Measurements from ENCODE around the gene ZBTB48.

Gene ZBTB48

DNA sequence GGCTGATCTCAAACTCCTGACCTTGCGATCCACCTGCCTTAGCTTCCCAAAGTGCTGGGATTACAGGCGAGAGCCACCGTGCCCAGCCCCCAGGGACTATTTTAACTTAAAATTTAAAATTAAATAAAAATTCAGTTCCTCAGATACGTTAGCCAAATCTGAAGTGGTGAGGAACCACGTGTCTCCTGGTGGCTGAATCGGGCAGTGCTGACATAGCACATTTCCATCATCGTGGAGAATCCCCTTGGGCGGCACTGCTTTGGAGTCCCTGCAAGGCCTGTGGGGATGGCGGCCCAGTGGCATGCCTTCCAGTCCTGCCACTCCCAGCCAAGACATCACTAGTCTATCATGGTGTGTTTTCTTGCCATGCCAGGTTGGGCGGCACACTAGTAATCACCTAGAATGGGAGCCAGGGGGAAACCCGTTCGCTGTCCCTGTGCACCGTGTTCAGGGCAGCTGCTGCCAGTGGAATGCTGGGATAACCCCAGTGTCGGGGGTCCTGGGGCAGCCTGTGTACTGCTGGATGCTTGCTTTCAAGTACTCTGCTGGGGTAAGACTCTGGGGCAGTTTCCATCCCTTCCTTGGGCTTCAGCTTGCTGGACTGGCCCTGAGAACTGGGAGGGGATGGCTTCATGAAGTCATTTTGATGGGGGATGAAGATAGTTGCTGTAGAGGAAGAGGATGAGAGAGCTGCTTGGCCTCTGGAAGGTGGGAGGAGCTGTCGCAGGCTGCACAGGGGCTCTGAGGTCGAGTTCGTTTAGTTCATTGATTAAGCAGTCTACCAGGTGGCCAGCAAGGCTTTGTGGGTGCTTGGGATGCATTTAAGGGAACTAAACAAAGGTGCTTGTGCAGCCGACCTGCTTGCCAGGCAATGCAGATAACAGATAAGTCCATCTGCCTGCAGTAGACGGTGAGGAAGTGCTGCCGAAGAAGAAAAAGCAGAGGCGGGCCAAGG, 4.6 kb downstream of the ZBTB48 start:
- H3K27ac ChIP-seq (ENCODE audit: low read depth in 2 of 2, low read length in 2 of 2) = no peak overlapping the region
- peaks cover 25 to 38% of the 10 kb centered on the region in 2 donors for H3K4me1 ChIP-seq (ENCODE audit: control insufficient read depth in 2 of 2, insufficient read depth in 2 of 2, low read length in 2 of 2)
- no peak overlapping the region for H3K4me3 ChIP-seq (ENCODE audit: low read length in 2 of 2)
- no peaks in the 10 kb centered on the region for H3K9me3 ChIP-seq (ENCODE audit: control insufficient read depth in 2 of 2, low read length in 2 of 2)
- H3K36me3 ChIP-seq (ENCODE audit: control insufficient read depth in 2 of 2, insufficient read depth in 2 of 2, low read length in 2 of 2) = peaks cover 12 to 26% of the 10 kb centered on the region in 2 donors
- no peak overlapping the region for H3K9ac ChIP-seq (ENCODE audit: low read depth in 1 of 2, low read length in 2 of 2)
- H3K27me3 ChIP-seq (ENCODE audit: control insufficient read depth in 2 of 2, insufficient read depth in 2 of 2, low read length in 2 of 2) = no peaks in the 10 kb centered on the region

DNA sequence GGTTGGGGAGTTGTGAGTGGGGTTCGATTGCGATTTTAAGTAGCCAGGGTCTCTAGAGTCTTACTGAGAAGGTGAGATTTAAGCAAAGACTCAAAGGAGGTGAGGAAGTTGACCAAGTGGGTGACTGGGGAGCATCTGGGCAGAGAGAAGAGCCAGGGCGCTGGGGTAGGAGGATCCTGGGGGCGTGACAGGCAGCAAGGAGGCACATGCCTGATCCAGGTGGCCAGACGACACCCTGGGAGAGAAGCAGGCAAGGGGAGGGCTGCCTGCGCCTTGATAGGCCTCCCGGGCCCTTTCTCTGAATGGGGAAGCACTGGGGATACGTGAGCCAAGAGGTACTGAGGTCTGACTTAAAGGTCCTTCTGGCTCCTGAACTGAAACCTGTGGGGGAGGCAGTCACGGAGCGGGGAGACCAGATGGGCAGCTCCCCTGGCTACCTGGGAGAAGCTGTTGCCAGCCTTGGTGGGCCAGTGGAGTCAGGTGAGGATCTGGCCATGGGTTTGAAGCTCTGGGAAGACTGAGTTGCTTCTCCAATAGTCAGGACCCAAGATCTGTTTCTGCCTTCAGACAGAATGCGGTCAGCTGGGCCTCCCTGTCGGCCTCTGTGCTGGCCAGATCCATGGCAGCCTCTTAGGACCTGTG, 5.4 kb downstream of the ZBTB48 start:
- Histone ChIP-seq H3K36me3 (ENCODE audit: control insufficient read depth in 2 of 2, insufficient read depth in 2 of 2, low read length in 2 of 2) (peaks cover 13 to 33% of the 10 kb centered on the region in 2 donors), H3K9me3 (ENCODE audit: control insufficient read depth in 2 of 2, low read length in 2 of 2) (no peaks in the 10 kb centered on the region), H3K4me1 (ENCODE audit: control insufficient read depth in 2 of 2, insufficient read depth in 2 of 2, low read length in 2 of 2) (peaks cover 24 to 36% of the 10 kb centered on the region in 2 donors), H3K27me3 (ENCODE audit: control insufficient read depth in 2 of 2, insufficient read depth in 2 of 2, low read length in 2 of 2) (no peaks in the 10 kb centered on the region), H3K9ac (ENCODE audit: low read depth in 1 of 2, low read length in 2 of 2) (no peak overlapping the region), H3K4me3 (ENCODE audit: low read length in 2 of 2) (no peak overlapping the region), H3K27ac (ENCODE audit: low read depth in 2 of 2, low read length in 2 of 2) (no peak overlapping the region)

DNA sequence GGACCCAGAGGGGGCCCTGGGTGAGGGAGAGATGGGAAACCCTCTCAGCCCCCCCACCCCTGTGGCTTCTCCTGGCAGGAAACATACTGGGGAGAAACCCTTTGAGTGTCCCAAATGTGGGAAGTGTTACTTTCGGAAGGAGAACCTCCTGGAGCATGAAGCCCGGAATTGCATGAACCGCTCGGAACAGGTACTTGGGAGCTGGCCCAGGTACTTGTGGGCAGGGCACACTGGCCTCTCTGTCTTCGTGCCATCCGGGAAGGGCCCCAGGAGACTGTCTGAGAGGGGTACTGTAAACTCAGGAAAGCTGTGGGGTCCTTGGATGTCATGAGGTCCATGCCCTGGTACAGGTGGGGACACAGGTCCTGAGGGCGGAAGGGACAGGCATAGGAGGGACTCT, 6.0 kb downstream of the ZBTB48 start:
- H3K4me3 ChIP-seq (ENCODE audit: low read length in 2 of 2) = no peak overlapping the region
- H3K36me3 ChIP-seq (ENCODE audit: control insufficient read depth in 2 of 2, insufficient read depth in 2 of 2, low read length in 2 of 2) = peaks cover 13 to 37% of the 10 kb centered on the region in 2 donors
- H3K9ac ChIP-seq (ENCODE audit: low read depth in 1 of 2, low read length in 2 of 2) = no peak overlapping the region
- no peaks in the 10 kb centered on the region for H3K27me3 ChIP-seq (ENCODE audit: control insufficient read depth in 2 of 2, insufficient read depth in 2 of 2, low read length in 2 of 2)
- H3K4me1 ChIP-seq (ENCODE audit: control insufficient read depth in 2 of 2, insufficient read depth in 2 of 2, low read length in 2 of 2) = peaks cover 20 to 30% of the 10 kb centered on the region in 2 donors
- no peak overlapping the region for H3K27ac ChIP-seq (ENCODE audit: low read depth in 2 of 2, low read length in 2 of 2)
- no peaks in the 10 kb centered on the region for H3K9me3 ChIP-seq (ENCODE audit: control insufficient read depth in 2 of 2, low read length in 2 of 2)

DNA sequence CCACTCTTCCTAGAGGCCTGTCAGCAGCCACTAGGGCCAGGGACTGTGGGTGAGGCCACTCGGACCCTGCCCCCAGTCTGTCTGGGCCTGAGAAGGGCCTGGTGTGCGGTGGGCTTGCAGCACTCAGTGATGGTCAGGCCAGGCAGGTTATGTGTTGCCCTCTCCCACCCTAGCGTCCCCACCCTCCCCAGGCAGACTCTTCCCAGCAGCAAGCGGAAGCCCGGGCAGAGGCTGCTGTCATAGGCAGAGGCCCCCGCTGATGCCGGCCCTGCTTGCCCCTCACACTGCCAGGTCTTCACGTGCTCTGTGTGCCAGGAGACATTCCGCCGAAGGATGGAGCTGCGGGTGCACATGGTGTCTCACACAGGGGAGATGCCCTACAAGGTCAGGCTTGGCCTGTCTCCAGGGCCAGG, 6.6 kb downstream of the ZBTB48 start:
- no peak overlapping the region for H3K27ac ChIP-seq (ENCODE audit: low read depth in 2 of 2, low read length in 2 of 2)
- H3K36me3 ChIP-seq (ENCODE audit: control insufficient read depth in 2 of 2, insufficient read depth in 2 of 2, low read length in 2 of 2) = peaks cover 13 to 37% of the 10 kb centered on the region in 2 donors
- H3K9me3 ChIP-seq (ENCODE audit: control insufficient read depth in 2 of 2, low read length in 2 of 2) = no peaks in the 10 kb centered on the region
- no peaks in the 10 kb centered on the region for H3K27me3 ChIP-seq (ENCODE audit: control insufficient read depth in 2 of 2, insufficient read depth in 2 of 2, low read length in 2 of 2)
- H3K4me1 ChIP-seq (ENCODE audit: control insufficient read depth in 2 of 2, insufficient read depth in 2 of 2, low read length in 2 of 2) = peaks cover 15 to 25% of the 10 kb centered on the region in 2 donors
- no peak overlapping the region for H3K9ac ChIP-seq (ENCODE audit: low read depth in 1 of 2, low read length in 2 of 2)
- no peak overlapping the region for H3K4me3 ChIP-seq (ENCODE audit: low read length in 2 of 2)

DNA sequence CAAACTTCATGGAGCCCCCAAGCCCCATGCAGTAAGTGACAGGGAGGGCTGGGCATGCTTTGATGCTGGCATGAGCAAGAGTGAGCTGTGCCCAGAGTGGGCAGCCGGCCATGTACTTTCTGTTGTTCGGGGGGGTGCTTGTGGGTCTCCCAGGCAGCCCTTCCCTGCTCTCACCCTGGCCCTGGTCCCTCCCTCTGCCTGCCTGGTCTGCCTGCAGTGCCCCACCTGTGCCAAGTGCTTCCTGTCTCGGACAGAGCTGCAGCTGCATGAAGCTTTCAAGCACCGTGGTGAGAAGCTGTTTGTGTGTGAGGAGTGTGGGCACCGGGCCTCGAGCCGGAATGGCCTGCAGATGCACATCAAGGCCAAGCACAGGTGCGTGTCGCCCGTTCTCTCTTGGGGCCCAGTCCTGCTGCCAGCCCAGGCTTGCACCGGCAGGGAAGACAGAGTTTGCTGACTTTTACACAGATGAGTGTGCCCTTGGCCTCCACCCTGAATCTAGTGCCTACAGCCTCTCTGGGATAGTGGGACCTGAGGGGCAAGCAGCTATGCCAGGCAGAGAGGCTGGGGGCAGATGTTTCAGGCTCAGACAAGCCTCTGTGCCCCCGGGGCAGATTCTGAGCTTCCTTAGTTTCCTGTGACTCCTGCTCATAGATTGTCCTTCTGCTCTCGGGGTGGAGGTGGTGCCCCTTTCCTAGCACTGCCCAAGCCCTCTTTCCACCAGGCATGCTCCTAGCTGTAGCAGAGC, 7.6 kb downstream of the ZBTB48 start:
- Histone ChIP-seq H3K36me3 (ENCODE audit: control insufficient read depth in 2 of 2, insufficient read depth in 2 of 2, low read length in 2 of 2) (peaks cover 20 to 44% of the 10 kb centered on the region in 2 donors), H3K4me3 (ENCODE audit: low read length in 2 of 2) (no peak overlapping the region), H3K27ac (ENCODE audit: low read depth in 2 of 2, low read length in 2 of 2) (no peak overlapping the region), H3K27me3 (ENCODE audit: control insufficient read depth in 2 of 2, insufficient read depth in 2 of 2, low read length in 2 of 2) (no peaks in the 10 kb centered on the region), H3K4me1 (ENCODE audit: control insufficient read depth in 2 of 2, insufficient read depth in 2 of 2, low read length in 2 of 2) (peaks cover 5 to 15% of the 10 kb centered on the region in 2 donors), H3K9ac (ENCODE audit: low read depth in 1 of 2, low read length in 2 of 2) (peak overlapping the region in 1 of 2 donors; percentile 15), H3K9me3 (ENCODE audit: control insufficient read depth in 2 of 2, low read length in 2 of 2) (no peaks in the 10 kb centered on the region)

DNA sequence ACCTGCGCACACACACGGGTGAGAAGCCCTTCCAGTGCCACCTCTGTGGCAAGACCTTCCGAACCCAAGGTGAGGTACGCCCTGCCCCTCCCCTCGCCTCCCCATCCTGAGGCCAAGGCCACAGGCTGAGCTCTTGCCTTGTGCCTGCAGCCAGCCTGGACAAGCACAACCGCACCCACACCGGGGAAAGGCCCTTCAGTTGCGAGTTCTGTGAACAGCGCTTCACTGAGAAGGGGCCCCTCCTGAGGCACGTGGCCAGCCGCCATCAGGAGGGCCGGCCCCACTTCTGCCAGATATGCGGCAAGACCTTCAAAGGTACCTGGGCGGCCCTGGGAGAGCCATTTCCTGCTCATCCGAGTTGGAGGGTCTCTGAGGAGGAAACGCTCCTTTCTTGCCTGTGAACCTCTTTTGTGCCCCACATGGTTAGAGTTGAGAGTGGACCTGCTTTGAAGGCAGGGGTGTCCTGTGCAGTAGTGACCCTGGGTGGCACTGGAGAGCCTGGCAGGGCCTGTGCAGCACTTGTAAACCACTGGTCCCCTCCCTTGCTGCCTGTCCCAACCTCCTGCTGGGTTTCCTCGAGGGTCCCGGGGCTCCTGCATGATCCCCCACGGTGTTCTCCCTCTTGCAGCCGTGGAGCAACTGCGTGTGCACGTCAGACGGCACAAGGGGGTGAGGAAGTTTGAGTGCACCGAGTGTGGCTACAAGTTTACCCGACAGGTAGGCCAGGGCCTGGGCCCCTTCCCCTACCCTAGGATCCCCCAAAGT, 8.5 kb downstream of the ZBTB48 start:
- no peaks in the 10 kb centered on the region for H3K9me3 ChIP-seq (ENCODE audit: control insufficient read depth in 2 of 2, low read length in 2 of 2)
- peaks cover 0 to 10% of the 10 kb centered on the region in 2 donors for H3K4me1 ChIP-seq (ENCODE audit: control insufficient read depth in 2 of 2, insufficient read depth in 2 of 2, low read length in 2 of 2)
- H3K27me3 ChIP-seq (ENCODE audit: control insufficient read depth in 2 of 2, insufficient read depth in 2 of 2, low read length in 2 of 2) = no peaks in the 10 kb centered on the region
- H3K4me3 ChIP-seq (ENCODE audit: low read length in 2 of 2) = no peak overlapping the region
- no peak overlapping the region for H3K27ac ChIP-seq (ENCODE audit: low read depth in 2 of 2, low read length in 2 of 2)
- no peak overlapping the region for H3K9ac ChIP-seq (ENCODE audit: low read depth in 1 of 2, low read length in 2 of 2)
- H3K36me3 ChIP-seq (ENCODE audit: control insufficient read depth in 2 of 2, insufficient read depth in 2 of 2, low read length in 2 of 2) = peaks cover 28 to 52% of the 10 kb centered on the region in 2 donors

DNA sequence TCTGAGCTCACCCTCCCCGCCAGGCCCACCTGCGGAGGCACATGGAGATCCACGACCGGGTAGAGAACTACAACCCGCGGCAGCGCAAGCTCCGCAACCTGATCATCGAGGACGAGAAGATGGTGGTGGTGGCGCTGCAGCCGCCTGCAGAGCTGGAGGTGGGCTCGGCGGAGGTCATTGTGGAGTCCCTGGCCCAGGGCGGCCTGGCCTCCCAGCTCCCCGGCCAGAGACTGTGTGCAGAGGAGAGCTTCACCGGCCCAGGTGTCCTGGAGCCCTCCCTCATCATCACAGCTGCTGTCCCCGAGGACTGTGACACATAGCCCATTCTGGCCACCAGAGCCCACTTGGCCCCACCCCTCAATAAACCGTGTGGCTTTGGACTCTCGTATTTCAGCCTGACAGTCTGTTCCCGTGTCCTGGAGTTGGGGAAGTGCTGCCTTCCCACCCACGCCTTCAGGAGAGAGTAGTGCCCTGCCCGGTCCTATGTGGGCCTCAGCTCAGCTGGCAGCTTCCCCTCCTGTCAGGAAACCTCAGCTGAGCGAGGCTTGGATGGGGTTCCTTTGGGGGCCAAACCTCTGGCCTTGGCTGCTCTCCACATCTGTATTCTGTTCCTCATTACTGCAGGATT, 9.2 kb downstream of the ZBTB48 start:
- H3K27ac ChIP-seq (ENCODE audit: low read depth in 2 of 2, low read length in 2 of 2) = no peak overlapping the region
- no peaks in the 10 kb centered on the region for H3K27me3 ChIP-seq (ENCODE audit: control insufficient read depth in 2 of 2, insufficient read depth in 2 of 2, low read length in 2 of 2)
- peaks cover 35 to 59% of the 10 kb centered on the region in 2 donors for H3K36me3 ChIP-seq (ENCODE audit: control insufficient read depth in 2 of 2, insufficient read depth in 2 of 2, low read length in 2 of 2)
- H3K9me3 ChIP-seq (ENCODE audit: control insufficient read depth in 2 of 2, low read length in 2 of 2) = no peaks in the 10 kb centered on the region
- H3K4me1 ChIP-seq (ENCODE audit: control insufficient read depth in 2 of 2, insufficient read depth in 2 of 2, low read length in 2 of 2) = peaks cover 0 to 10% of the 10 kb centered on the region in 2 donors
- no peak overlapping the region for H3K4me3 ChIP-seq (ENCODE audit: low read length in 2 of 2)
- H3K9ac ChIP-seq (ENCODE audit: low read depth in 1 of 2, low read length in 2 of 2) = no peak overlapping the region

DNA sequence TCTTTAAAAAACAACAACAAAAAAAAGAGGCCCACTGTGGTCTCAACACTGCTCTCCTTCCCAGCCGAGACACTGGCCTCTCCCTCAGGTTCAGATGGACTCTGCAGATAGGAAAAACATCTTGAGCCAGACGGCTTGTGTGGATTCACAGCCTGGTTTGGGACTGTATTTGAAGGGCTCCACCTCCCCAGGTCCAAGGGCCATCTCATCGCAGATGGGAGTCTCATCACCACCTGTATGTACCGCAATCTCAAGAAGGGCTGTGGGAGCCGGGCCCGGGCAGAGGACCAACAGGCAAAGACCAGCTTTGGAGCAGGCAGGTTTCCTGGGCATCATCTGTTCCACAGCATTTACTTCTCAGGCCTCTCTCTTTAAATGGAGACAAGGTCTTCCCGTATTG, 10.3 kb downstream of the ZBTB48 start:
- no peak overlapping the region for H3K4me3 ChIP-seq (ENCODE audit: low read length in 2 of 2)
- no peaks in the 10 kb centered on the region for H3K27me3 ChIP-seq (ENCODE audit: control insufficient read depth in 2 of 2, insufficient read depth in 2 of 2, low read length in 2 of 2)
- no peak overlapping the region for H3K9ac ChIP-seq (ENCODE audit: low read depth in 1 of 2, low read length in 2 of 2)
- no peak overlapping the region for H3K27ac ChIP-seq (ENCODE audit: low read depth in 2 of 2, low read length in 2 of 2)
- no peaks in the 10 kb centered on the region for H3K9me3 ChIP-seq (ENCODE audit: control insufficient read depth in 2 of 2, low read length in 2 of 2)
- peaks cover 0 to 10% of the 10 kb centered on the region in 2 donors for H3K4me1 ChIP-seq (ENCODE audit: control insufficient read depth in 2 of 2, insufficient read depth in 2 of 2, low read length in 2 of 2)
- peaks cover 41 to 66% of the 10 kb centered on the region in 2 donors for H3K36me3 ChIP-seq (ENCODE audit: control insufficient read depth in 2 of 2, insufficient read depth in 2 of 2, low read length in 2 of 2)

DNA sequence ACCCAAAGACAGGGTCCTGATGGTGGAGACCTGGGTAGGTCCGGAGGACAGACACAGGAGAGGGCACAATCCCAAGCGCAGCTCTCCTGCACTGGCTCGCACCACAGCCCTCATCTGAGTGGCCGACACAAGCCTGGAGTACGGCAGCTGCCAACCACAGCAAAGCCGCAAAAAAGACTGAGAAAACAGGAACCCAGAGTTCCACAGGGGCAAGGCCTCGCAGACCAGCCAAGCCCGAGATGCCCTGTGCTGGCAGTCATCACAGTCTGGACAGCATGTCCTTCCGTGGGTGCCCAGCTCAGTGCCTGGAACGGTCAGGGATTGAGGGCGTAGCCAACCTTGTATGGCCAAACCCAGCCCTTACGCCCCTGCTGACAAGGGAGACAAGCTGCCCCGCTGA, 11.4 kb downstream of the ZBTB48 start:
- Histone ChIP-seq H3K4me1 (ENCODE audit: control insufficient read depth in 2 of 2, insufficient read depth in 2 of 2, low read length in 2 of 2) (peaks cover 0 to 10% of the 10 kb centered on the region in 2 donors), H3K36me3 (ENCODE audit: control insufficient read depth in 2 of 2, insufficient read depth in 2 of 2, low read length in 2 of 2) (peaks cover 50 to 75% of the 10 kb centered on the region in 2 donors), H3K9ac (ENCODE audit: low read depth in 1 of 2, low read length in 2 of 2) (no peak overlapping the region), H3K27ac (ENCODE audit: low read depth in 2 of 2, low read length in 2 of 2) (no peak overlapping the region), H3K9me3 (ENCODE audit: control insufficient read depth in 2 of 2, low read length in 2 of 2) (no peaks in the 10 kb centered on the region), H3K4me3 (ENCODE audit: low read length in 2 of 2) (no peak overlapping the region), H3K27me3 (ENCODE audit: control insufficient read depth in 2 of 2, insufficient read depth in 2 of 2, low read length in 2 of 2) (no peaks in the 10 kb centered on the region)

All from mucosa of rectum (tissue), 2 donors.